Middle frontal gyrus (tissue), 1 donor: Measurements from ENCODE around the gene GGNBP2.
"Not testable (repeated sequence)": the region's sequence is repeated elsewhere in the genome, so short reads cannot be mapped to it uniquely, and the experiment has no call there.

ENCODE experiments used
- DNase-seq: peaks from one replicate; pipeline ENCODE4 v3.0.0-alpha.2; 2015; ENCODE audit warnings: low spot score; ENCODE audit errors: extremely low spot score

The GGNBP2 gene

GRCh38 chr17:36544307-36545076, at the start of gene GGNBP2:
TSS of gene GGNBP2 (plus strand) at chr17:36544919. CDS start at chr17:36545725, 806 bp downstream.
- DNase-seq, result peak; percentile 86

- DNase-seq, result no peak
Measured at GRCh38 chr17:36495076-36495578, 49.6 kb upstream of the GGNBP2 start.

- DNase-seq, result no peak
Measured at GRCh38 chr17:36496018-36496789, 48.5 kb upstream of the GGNBP2 start.

- DNase-seq, result no peak
Measured at GRCh38 chr17:36498155-36498554, 46.6 kb upstream of the GGNBP2 start.

- no peak for DNase-seq
Measured at GRCh38 chr17:36498560-36499300, 46.0 kb upstream of the GGNBP2 start.

GRCh38 chr17:36500745-36501225, 43.9 kb upstream of the GGNBP2 start:
- no peak for DNase-seq

- DNase-seq, result no peak
Measured at GRCh38 chr17:36501351-36501750, 43.4 kb upstream of the GGNBP2 start.

- no peak for DNase-seq
Measured at GRCh38 chr17:36501963-36502362, 42.8 kb upstream of the GGNBP2 start.

- no peak for DNase-seq
Measured at GRCh38 chr17:36503456-36504155, 41.1 kb upstream of the GGNBP2 start.

GRCh38 chr17:36504156-36504545, 40.6 kb upstream of the GGNBP2 start:
- no peak for DNase-seq

- no peak for DNase-seq
Measured at GRCh38 chr17:36505171-36505570, 39.5 kb upstream of the GGNBP2 start.

GRCh38 chr17:36506249-36506826, 38.4 kb upstream of the GGNBP2 start:
- DNase-seq, result no peak

- DNase-seq, result no peak
Measured at GRCh38 chr17:36506831-36507230, 37.9 kb upstream of the GGNBP2 start.

- DNase-seq, result no peak
Measured at GRCh38 chr17:36507266-36507665, 37.5 kb upstream of the GGNBP2 start.

GRCh38 chr17:36508439-36508838, 36.3 kb upstream of the GGNBP2 start:
- DNase-seq, result not testable (repeated sequence)

- no peak for DNase-seq
Measured at GRCh38 chr17:36509272-36509985, 35.3 kb upstream of the GGNBP2 start.

GRCh38 chr17:36510636-36511035, 34.1 kb upstream of the GGNBP2 start:
- no peak for DNase-seq

GRCh38 chr17:36511216-36511615, 33.5 kb upstream of the GGNBP2 start:
- DNase-seq, result no peak

GRCh38 chr17:36512641-36513040, 32.1 kb upstream of the GGNBP2 start:
- no peak for DNase-seq

GRCh38 chr17:36514856-36515255, 29.9 kb upstream of the GGNBP2 start:
- DNase-seq, result no peak
